ENCODE measurements around the gene CXorf65.

CXorf65 gene

GRCh38 chrX:71067089-71067488, 39.5 kb downstream of the CXorf65 start:
- DNase-seq (ENCODE audit: low read depth, low spot score), result no peak

GRCh38 chrX:71060127-71060526, 46.4 kb downstream of the CXorf65 start:
- no peak for DNase-seq (ENCODE audit: low read depth, low spot score)

GRCh38 chrX:71057848-71058530, 48.6 kb downstream of the CXorf65 start:
- no peak for DNase-seq (ENCODE audit: low read depth, low spot score)

DNA sequence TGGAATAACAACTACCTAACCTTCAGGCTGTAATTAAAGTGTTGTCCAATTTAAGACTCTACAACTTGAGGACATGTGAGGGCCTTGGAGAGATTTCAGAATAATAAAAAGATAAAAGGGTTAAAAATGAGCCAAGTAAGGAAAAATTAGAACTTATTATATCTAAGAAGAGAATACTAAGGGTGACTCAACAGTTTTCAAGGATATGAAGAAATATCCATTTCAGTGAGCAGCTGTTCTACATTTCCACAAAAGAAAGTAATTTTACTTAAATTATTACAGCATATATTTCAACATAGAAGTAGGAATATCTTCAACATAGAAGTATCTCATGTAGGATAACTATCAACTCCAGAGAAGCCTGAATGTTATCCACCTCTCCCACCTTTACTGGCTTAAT, 49.7 kb downstream of the CXorf65 start:
- no peak for DNase-seq (ENCODE audit: low read depth, low spot score)

Measured in activated CD4-positive, CD25-positive, alpha-beta regulatory T cell treated with anti-CD3 and anti-CD28 coated beads, Interleukin-2, amount 50 U/mL, for 16 hours (primary cell).